Effector memory CD8-positive, alpha-beta T cell (primary cell): Measurements from ENCODE around the gene PCDHB6.
"Not testable (repeated sequence)": the region's sequence is repeated elsewhere in the genome, so short reads cannot be mapped to it uniquely, and the experiment has no call there.

Source experiments
- ATAC-seq: fragments of 150-1000 bp; cut with Tn5 transposase; replicated peaks from 2 replicates; pipeline ENCODE4 v1.10.0; 2021; ENCODE audit warnings: mild to moderate bottlenecking, moderate library complexity
- DNase-seq, 3 experiments: peaks; one replicate each; pipeline ENCODE4 v3.0.0; 2021
- H3K27ac Mint-ChIP-seq, 2 donors: one replicate each; pipeline ENCODE4 v1.8.0; 2022; ENCODE audit warnings: mild to moderate bottlenecking in 2 of 2, mixed read lengths in 2 of 2, moderate library complexity in 2 of 2
- H3K27me3 Mint-ChIP-seq, 2 donors: one replicate each; pipeline ENCODE4 v1.8.0; 2022; ENCODE audit warnings: mixed read lengths in 2 of 2
- H3K36me3 Mint-ChIP-seq: one replicate; pipeline ENCODE4 v1.8.0; 2022; ENCODE audit warnings: mild to moderate bottlenecking, moderate library complexity, mixed read lengths; ENCODE audit not compliant: insufficient read depth
- H3K4me1 Mint-ChIP-seq, 2 donors: one replicate each; pipeline ENCODE4 v1.8.0; 2022; ENCODE audit warnings: low read depth in 2 of 2, mixed read lengths in 2 of 2
- H3K4me3 Mint-ChIP-seq, 2 donors: one replicate each; pipeline ENCODE4 v1.8.0; 2022; ENCODE audit warnings: mild to moderate bottlenecking in 2 of 2, mixed read lengths in 2 of 2, moderate library complexity in 2 of 2
- H3K9me3 Mint-ChIP-seq, 2 donors: one replicate each; pipeline ENCODE4 v1.8.0; 2022; ENCODE audit warnings: mixed read lengths in 2 of 2
- total RNA-seq, 9 experiments: gene quantifications; one replicate each; lab custom pipeline; 2026; lab: John Stamatoyannopoulos, UW

Gene PCDHB6
- total RNA-seq = 0 to 0.10 (median 0) reads per million in 9 experiments

DNA sequence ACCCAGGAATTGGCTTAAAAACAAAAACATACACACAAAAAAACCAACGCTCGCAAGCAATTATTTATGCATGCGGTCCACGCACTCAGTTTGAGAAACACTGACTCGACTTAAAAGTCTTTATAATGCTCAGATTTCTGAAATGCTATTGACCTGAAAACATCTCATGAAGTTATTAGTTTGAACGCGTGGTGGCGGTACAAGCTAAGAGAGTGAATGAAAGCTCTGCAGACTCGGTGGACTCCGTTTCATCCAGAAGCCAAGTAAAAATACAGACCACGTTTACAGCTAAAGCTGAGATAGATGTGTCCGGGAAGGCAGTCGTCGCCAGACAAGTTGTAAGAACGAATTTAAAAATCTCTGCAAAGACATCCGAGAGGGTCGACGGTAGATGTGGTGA lies at the start of gene PCDHB6:
Gene PCDHB6, plus strand, starts transcription at position 246 of the 400 bp plus-strand sequence. CDS start 201 bp downstream, outside the sequence.
- Mint-ChIP-seq H3K27me3 (peaks cover 27 to 34% of the 10 kb centered on the region in 2 donors), H3K4me1 (peaks cover 3 to 5% of the 10 kb centered on the region in 2 donors), H3K36me3 (no peaks in the 10 kb centered on the region), H3K27ac (no peak within 1 kb of the TSS), H3K4me3 (peak within 1 kb of the TSS in 1 of 2 donors; percentile 15), H3K9me3 (no peaks in the 10 kb centered on the region)
- DNase-seq (no peak), ATAC-seq (no peak)

- Mint-ChIP-seq H3K4me3 (no peak within 1 kb of the TSS), H3K9me3 (peaks cover 5 to 6% of the 10 kb centered on the region in 2 donors), H3K36me3 (no peaks in the 10 kb centered on the region), H3K27me3 (peaks cover 17 to 18% of the 10 kb centered on the region in 2 donors), H3K4me1 (peaks cover 0 to 1% of the 10 kb centered on the region in 2 donors), H3K27ac (no peak within 1 kb of the TSS)
- DNase-seq = no peak
- no peak for ATAC-seq
These were observed 49.5 kb upstream of the PCDHB6 start, which contains the start of gene PCDHB3 for GRCh38 chr5:141100243-141100805. PCDHB3 (plus strand) TSS chr5:141100473; CDS start chr5:141100650, 177 bp downstream.

GRCh38 chr5:141101059-141101458 lies 48.8 kb upstream of the PCDHB6 start:
- no peak overlapping the region for H3K27ac Mint-ChIP-seq
- H3K9me3 Mint-ChIP-seq = peaks cover 5 to 6% of the 10 kb centered on the region in 2 donors
- H3K36me3 Mint-ChIP-seq = no peaks in the 10 kb centered on the region
- DNase-seq = no peak
- H3K27me3 Mint-ChIP-seq = peaks cover 18% of the 10 kb centered on the region in 2 donors
- H3K4me1 Mint-ChIP-seq = peaks cover 0 to 1% of the 10 kb centered on the region in 2 donors
- no peak overlapping the region for H3K4me3 Mint-ChIP-seq
- no peak for ATAC-seq

DNA sequence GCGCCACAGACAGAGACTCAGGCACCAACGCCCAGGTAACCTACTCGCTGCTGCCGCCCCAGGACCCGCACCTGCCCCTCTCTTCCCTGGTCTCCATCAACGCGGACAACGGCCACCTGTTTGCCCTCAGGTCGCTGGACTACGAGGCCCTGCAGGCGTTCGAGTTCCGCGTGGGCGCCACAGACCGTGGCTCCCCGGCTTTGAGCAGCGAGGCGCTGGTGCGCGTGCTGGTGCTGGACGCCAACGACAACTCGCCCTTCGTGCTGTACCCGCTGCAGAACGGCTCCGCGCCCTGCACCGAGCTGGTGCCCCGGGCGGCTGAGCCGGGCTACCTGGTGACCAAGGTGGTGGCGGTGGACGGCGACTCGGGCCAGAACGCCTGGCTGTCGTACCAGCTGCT lies 47.8 kb upstream of the PCDHB6 start:
- not testable (repeated sequence) for ATAC-seq, H3K4me3 Mint-ChIP-seq, H3K27ac Mint-ChIP-seq, H3K9me3 Mint-ChIP-seq, DNase-seq, H3K36me3 Mint-ChIP-seq, H3K4me1 Mint-ChIP-seq
- peaks cover 18% of the 10 kb centered on the region in 2 donors for H3K27me3 Mint-ChIP-seq

GRCh38 chr5:141102471-141102870 lies 47.4 kb upstream of the PCDHB6 start:
- not testable (repeated sequence) for H3K4me1 Mint-ChIP-seq, DNase-seq, H3K27ac Mint-ChIP-seq, H3K9me3 Mint-ChIP-seq, H3K4me3 Mint-ChIP-seq, ATAC-seq, H3K36me3 Mint-ChIP-seq
- peaks cover 18% of the 10 kb centered on the region in 2 donors for H3K27me3 Mint-ChIP-seq

DNA sequence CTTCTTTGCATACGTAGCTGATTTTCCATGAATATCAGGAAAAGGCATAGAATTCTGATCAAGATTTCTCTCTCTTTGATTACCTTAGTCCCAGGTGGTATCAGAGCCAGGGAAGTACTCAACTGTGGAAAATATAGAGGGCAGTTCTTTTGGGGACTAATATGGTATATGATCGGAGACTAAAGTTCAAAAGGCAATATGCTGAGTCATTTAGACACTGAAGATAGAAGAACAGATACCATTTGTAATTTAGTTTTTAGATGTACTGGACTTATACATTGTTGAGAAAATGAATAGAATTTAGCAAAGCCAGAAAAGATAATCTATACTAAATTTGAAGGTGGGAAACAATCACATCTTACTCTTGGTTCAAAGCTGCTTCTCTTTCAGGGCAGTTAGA lies 44.5 kb upstream of the PCDHB6 start:
- peaks cover 4 to 8% of the 10 kb centered on the region in 2 donors for H3K27me3 Mint-ChIP-seq
- H3K36me3 Mint-ChIP-seq = no peaks in the 10 kb centered on the region
- peaks cover 4% of the 10 kb centered on the region in 2 donors for H3K9me3 Mint-ChIP-seq
- ATAC-seq (no peak), DNase-seq (no peak)
- peaks cover 0 to 1% of the 10 kb centered on the region in 2 donors for H3K4me1 Mint-ChIP-seq
- H3K4me3 Mint-ChIP-seq = no peak overlapping the region
- H3K27ac Mint-ChIP-seq = no peak overlapping the region

GRCh38 chr5:141119250-141119649 lies 30.6 kb upstream of the PCDHB6 start:
- Mint-ChIP-seq H3K36me3 (no peaks in the 10 kb centered on the region), H3K4me1 (no peaks in the 10 kb centered on the region)
- no peak for ATAC-seq

GRCh38 chr5:141121563-141121962 lies 28.3 kb upstream of the PCDHB6 start, which contains the start of gene PCDHB4:
PCDHB4 (plus strand) TSS chr5:141121818; CDS start chr5:141121999, 181 bp downstream.
- Mint-ChIP-seq H3K4me3 (no peak within 1 kb of the TSS), H3K9me3 (no peaks in the 10 kb centered on the region), H3K27me3 (peaks cover 13 to 19% of the 10 kb centered on the region in 2 donors), H3K36me3 (no peaks in the 10 kb centered on the region), H3K27ac (no peak within 1 kb of the TSS), H3K4me1 (no peaks in the 10 kb centered on the region)
- ATAC-seq = no peak
- DNase-seq = no peak

More at GRCh38 chr5:141119250-141119649, 30.6 kb upstream of the PCDHB6 start:
- H3K27ac Mint-ChIP-seq = no peak overlapping the region
- no peak for DNase-seq
- no peak overlapping the region for H3K4me3 Mint-ChIP-seq
- peaks cover 13 to 19% of the 10 kb centered on the region in 2 donors for H3K27me3 Mint-ChIP-seq
- H3K9me3 Mint-ChIP-seq = peaks cover under 1 to 4% of the 10 kb centered on the region in 2 donors

- Mint-ChIP-seq H3K4me3 (no peak overlapping the region), H3K9me3 (no peaks in the 10 kb centered on the region), H3K27me3 (peaks cover 13 to 19% of the 10 kb centered on the region in 2 donors), H3K27ac (no peak overlapping the region), H3K4me1 (no peaks in the 10 kb centered on the region), H3K36me3 (no peaks in the 10 kb centered on the region)
- DNase-seq = no peak
- no peak for ATAC-seq
These were observed 27.9 kb upstream of the PCDHB6 start for GRCh38 chr5:141121985-141122384.

- H3K27ac Mint-ChIP-seq, H3K9me3 Mint-ChIP-seq, ATAC-seq, H3K4me3 Mint-ChIP-seq, DNase-seq, H3K4me1 Mint-ChIP-seq, H3K36me3 Mint-ChIP-seq: not testable (repeated sequence)
- peaks cover 15 to 19% of the 10 kb centered on the region in 2 donors for H3K27me3 Mint-ChIP-seq
These were observed 26.3 kb upstream of the PCDHB6 start for GRCh38 chr5:141123396-141124135.

DNA sequence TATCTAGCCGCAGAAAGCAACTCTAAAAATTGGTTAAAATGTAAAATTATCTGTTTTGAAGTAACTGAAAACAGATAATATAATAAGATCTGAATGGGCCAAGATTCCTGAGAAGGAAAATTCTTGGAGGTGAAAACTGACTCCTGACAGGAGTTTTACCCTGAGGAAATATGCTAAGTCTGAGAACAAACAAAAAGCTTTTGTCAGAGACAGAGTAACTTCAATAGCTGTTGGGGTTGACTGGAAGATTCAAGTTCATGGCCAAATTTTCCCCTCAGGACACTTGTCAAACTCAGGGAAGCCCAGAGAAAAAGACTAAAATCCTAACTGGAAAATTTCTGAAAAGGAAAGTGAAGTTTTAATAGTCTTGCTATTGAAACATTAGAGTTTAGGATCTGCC lies 22.6 kb upstream of the PCDHB6 start:
- H3K9me3 Mint-ChIP-seq = no peaks in the 10 kb centered on the region

DNA sequence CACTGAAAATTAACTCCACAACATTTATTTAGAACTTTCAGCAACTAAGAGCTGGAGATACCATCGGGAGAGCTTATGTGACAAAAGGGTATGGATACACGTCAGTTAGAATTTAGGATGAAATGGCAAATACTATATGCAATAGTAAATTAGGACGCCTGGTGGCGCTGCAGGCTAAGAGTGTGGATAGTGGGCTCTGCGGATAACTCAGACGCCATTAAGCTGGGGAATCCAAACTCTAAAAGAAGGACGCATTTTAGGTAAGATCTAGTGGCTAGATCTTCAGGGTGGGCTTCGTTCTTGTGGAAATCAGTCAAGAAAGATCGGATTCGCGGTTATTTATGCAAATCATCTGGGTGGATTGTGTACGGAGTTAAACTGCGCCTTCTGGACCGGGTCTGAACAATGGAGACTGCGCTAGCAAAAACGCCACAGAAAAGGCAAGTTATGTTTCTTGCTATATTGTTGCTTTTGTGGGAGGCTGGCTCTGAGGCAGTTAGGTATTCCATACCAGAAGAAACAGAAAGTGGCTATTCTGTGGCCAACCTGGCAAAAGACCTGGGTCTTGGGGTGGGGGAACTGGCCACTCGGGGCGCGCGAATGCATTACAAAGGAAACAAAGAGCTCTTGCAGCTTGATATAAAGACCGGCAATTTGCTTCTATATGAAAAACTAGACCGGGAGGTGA lies 14.7 kb upstream of the PCDHB6 start, which contains the start of gene PCDHB5:
Gene PCDHB5, plus strand, starts transcription at position 177 of the 688 bp plus-strand sequence. Its CDS starts 229 bp downstream, at position 406.
- H3K9me3 Mint-ChIP-seq = peaks cover 8 to 13% of the 10 kb centered on the region in 2 donors
- no peak for ATAC-seq
- peaks cover 8 to 9% of the 10 kb centered on the region in 2 donors for H3K27me3 Mint-ChIP-seq
- H3K4me1 Mint-ChIP-seq = peaks cover 4 to 5% of the 10 kb centered on the region in 2 donors
- no peaks in the 10 kb centered on the region for H3K36me3 Mint-ChIP-seq
- no peak for DNase-seq
- H3K4me3 Mint-ChIP-seq = peak within 1 kb of the TSS; percentile 29 to 48
- no peak within 1 kb of the TSS for H3K27ac Mint-ChIP-seq

More for the DNA sequence above, 22.6 kb upstream of the PCDHB6 start:
- H3K36me3 Mint-ChIP-seq = no peaks in the 10 kb centered on the region
- no peak overlapping the region for H3K27ac Mint-ChIP-seq
- no peak for DNase-seq
- H3K27me3 Mint-ChIP-seq = peaks cover 9 to 17% of the 10 kb centered on the region in 2 donors
- H3K4me1 Mint-ChIP-seq = no peaks in the 10 kb centered on the region
- no peak overlapping the region for H3K4me3 Mint-ChIP-seq
- no peak for ATAC-seq

- DNase-seq (no peak), ATAC-seq (no peak)
- Mint-ChIP-seq H3K4me1 (peaks cover 4 to 5% of the 10 kb centered on the region in 2 donors), H3K36me3 (no peaks in the 10 kb centered on the region), H3K9me3 (peaks cover 8 to 13% of the 10 kb centered on the region in 2 donors), H3K4me3 (no peak overlapping the region), H3K27ac (no peak overlapping the region), H3K27me3 (peaks cover 8 to 9% of the 10 kb centered on the region in 2 donors)
These were observed 14.1 kb upstream of the PCDHB6 start for GRCh38 chr5:141135718-141136266.
